Neural progenitor cell (in vitro differentiated cells): ENCODE results near the gene KRT3. TPM values are rescaled to one million over a fixed set of nuclear protein-coding genes. Genes with fewer than 3 reads are reported as not detected.

ENCODE experiments used
- DNase-seq: peaks from one replicate; pipeline ENCODE4 v3.0.0-alpha.2; 2016; ENCODE audit warnings: low spot score
- H2AFZ ChIP-seq: fragments of 200-600 bp; sonication (generic); replicated peaks from 2 replicates; pipeline ENCODE4 v1.6.1; 2016; ENCODE audit warnings: antibody characterized with exemption
- H3F3A ChIP-seq: fragments of 200-600 bp; sonication (generic); 2 replicates; pipeline ENCODE4 v1.6.1; 2016; ENCODE audit warnings: antibody characterized with exemption, low read depth
- H3K27ac ChIP-seq: fragments of 200-600 bp; sonication (generic); 2 replicates; pipeline ENCODE4 v1.5.1; 2016; ENCODE audit warnings: mild to moderate bottlenecking
- H3K27me3 ChIP-seq: fragments of 200-600 bp; sonication (generic); 2 replicates; pipeline ENCODE4 v1.6.1; 2016; ENCODE audit warnings: mild to moderate bottlenecking, moderate library complexity
- H3K36me3 ChIP-seq: fragments of 200-600 bp; sonication (generic); 2 replicates; pipeline ENCODE4 v1.5.1; 2016
- H3K4me1 ChIP-seq: fragments of 200-600 bp; sonication (generic); 2 replicates; pipeline ENCODE4 v1.6.1; 2016; ENCODE audit warnings: mixed run types
- H3K4me2 ChIP-seq: fragments of 200-600 bp; sonication (generic); 2 replicates; pipeline ENCODE4 v1.6.1; 2016
- H3K4me3 ChIP-seq: fragments of 200-600 bp; sonication (generic); 2 replicates; pipeline ENCODE4 v1.5.1; 2016
- H3K79me2 ChIP-seq: fragments of 200-600 bp; sonication (generic); 2 replicates; pipeline ENCODE4 v1.6.1; 2016; ENCODE audit warnings: low read depth
- H3K9ac ChIP-seq: fragments of 200-600 bp; sonication (generic); 2 replicates; pipeline ENCODE4 v1.6.1; 2016
- H3K9me3 ChIP-seq: fragments of 200-600 bp; sonication (generic); 2 replicates; pipeline ENCODE4 v1.5.1; 2016; ENCODE audit warnings: low read depth
- H4K20me1 ChIP-seq: fragments of 200-600 bp; sonication (generic); 2 replicates; pipeline ENCODE4 v1.6.1; 2016; ENCODE audit warnings: low read depth
- H3K27ac Mint-ChIP-seq: 3 replicates; pipeline ENCODE4 v1.8.0; 2021; ENCODE audit warnings: mixed read lengths
- H3K27me3 Mint-ChIP-seq: 2 replicates; pipeline ENCODE4 v1.8.0; 2022; ENCODE audit warnings: low read depth, mild to moderate bottlenecking, inconsistent platforms, moderate library complexity, mixed read lengths; ENCODE audit not compliant: insufficient read depth
- H3K36me3 Mint-ChIP-seq: 3 replicates; pipeline ENCODE4 v1.8.0; 2021; ENCODE audit warnings: mixed read lengths
- H3K4me1 Mint-ChIP-seq: 3 replicates; pipeline ENCODE4 v1.8.0; 2021; ENCODE audit warnings: mixed read lengths
- H3K4me3 Mint-ChIP-seq: 3 replicates; pipeline ENCODE4 v1.8.0; 2021; ENCODE audit warnings: mild to moderate bottlenecking, moderate library complexity, mixed read lengths
- H3K9me3 Mint-ChIP-seq: 3 replicates; pipeline ENCODE4 v1.8.0; 2020; ENCODE audit warnings: mixed read lengths
- CTCF ChIP-seq: fragments of 200-600 bp; sonication (generic); IDR thresholded peaks from 2 replicates; pipeline ENCODE4 v1.5.1; 2017; ENCODE audit warnings: antibody characterized with exemption, mild to moderate bottlenecking
- EZH2 ChIP-seq: fragments of 200-600 bp; sonication (generic); IDR thresholded peaks from 2 replicates; pipeline ENCODE4 v1.6.1; 2017; ENCODE audit warnings: antibody characterized with exemption, mild to moderate bottlenecking, moderate library complexity
- EZH2phosphoT487 ChIP-seq: fragments of 200-600 bp; sonication (generic); IDR thresholded peaks from 2 replicates; pipeline ENCODE4 v1.6.1; 2017; ENCODE audit warnings: antibody characterized with exemption
- total RNA-seq: library from RNA; depleted of rRNA; stranded (reverse); fragments of >200 nt; gene quantifications from 2 replicates; pipeline ENCODE4 v1.2.3, GENCODE V29; 2015; ENCODE audit warnings: low replicate concordance

Gene KRT3
- total RNA-seq, 1 donor from 2014 or later = not detected

- Histone ChIP-seq H3K27ac (no peak overlapping the region), H4K20me1 (no peaks in the 10 kb centered on the region), H3K4me2 (no peak overlapping the region), H3F3A (no peaks in the 10 kb centered on the region), H3K36me3 (no peaks in the 10 kb centered on the region), H3K9me3 (no peaks in the 10 kb centered on the region), H3K27me3 (peaks cover 4% of the 10 kb centered on the region), H3K9ac (no peak overlapping the region), H3K4me3 (no peak overlapping the region), H3K79me2 (no peaks in the 10 kb centered on the region), H3K4me1 (no peaks in the 10 kb centered on the region), H2AFZ (no peak overlapping the region)
- no peaks in the 10 kb centered on the region for H3K4me1 Mint-ChIP-seq
- no peaks in the 10 kb centered on the region for H3K27me3 Mint-ChIP-seq
- H3K4me3 Mint-ChIP-seq = no peak overlapping the region
- no peak overlapping the region for H3K27ac Mint-ChIP-seq
- DNase-seq = no peak
- H3K9me3 Mint-ChIP-seq = no peaks in the 10 kb centered on the region
- H3K36me3 Mint-ChIP-seq = no peaks in the 10 kb centered on the region
- TF ChIP-seq EZH2phosphoT487 = no peak
- no peak for TF ChIP-seq CTCF
- TF ChIP-seq EZH2 = no peak
These were observed 14.4 kb downstream of the KRT3 start for GRCh38 chr12:52781399-52782082.

- no peaks in the 10 kb centered on the region for H3K36me3 ChIP-seq
- Mint-ChIP-seq H3K27ac (no peak overlapping the region), H3K27me3 (no peaks in the 10 kb centered on the region), H3K36me3 (no peaks in the 10 kb centered on the region), H3K4me1 (no peaks in the 10 kb centered on the region), H3K4me3 (no peak overlapping the region), H3K9me3 (no peaks in the 10 kb centered on the region)
- no peaks in the 10 kb centered on the region for H3K9me3 ChIP-seq
- no peak for DNase-seq
- no peaks in the 10 kb centered on the region for H3K4me1 ChIP-seq
- H2AFZ ChIP-seq = no peak overlapping the region
- TF ChIP-seq CTCF (no peak), EZH2 (no peak), EZH2phosphoT487 (no peak)
- no peaks in the 10 kb centered on the region for H4K20me1 ChIP-seq
- no peak overlapping the region for H3K4me3 ChIP-seq
- H3K4me2 ChIP-seq = no peak overlapping the region
- no peak overlapping the region for H3K27ac ChIP-seq
- H3K9ac ChIP-seq = no peak overlapping the region
- H3F3A ChIP-seq = no peaks in the 10 kb centered on the region
- peaks cover 4% of the 10 kb centered on the region for H3K27me3 ChIP-seq
- H3K79me2 ChIP-seq = no peaks in the 10 kb centered on the region
These were observed 16.0 kb downstream of the KRT3 start for GRCh38 chr12:52779914-52780313.

GRCh38 chr12:52778833-52779232, 17.1 kb downstream of the KRT3 start:
- H3F3A ChIP-seq = no peaks in the 10 kb centered on the region
- no peaks in the 10 kb centered on the region for H3K9me3 ChIP-seq
- H2AFZ ChIP-seq = no peak overlapping the region
- Mint-ChIP-seq H3K27me3 (no peaks in the 10 kb centered on the region), H3K9me3 (no peaks in the 10 kb centered on the region), H3K36me3 (no peaks in the 10 kb centered on the region), H3K27ac (no peak overlapping the region), H3K4me1 (no peaks in the 10 kb centered on the region), H3K4me3 (no peak overlapping the region)
- H3K4me1 ChIP-seq = no peaks in the 10 kb centered on the region
- no peaks in the 10 kb centered on the region for H3K79me2 ChIP-seq
- no peak for DNase-seq
- H3K4me3 ChIP-seq = no peak overlapping the region
- H3K27me3 ChIP-seq = peaks cover 4% of the 10 kb centered on the region
- H3K4me2 ChIP-seq = no peak overlapping the region
- no peaks in the 10 kb centered on the region for H4K20me1 ChIP-seq
- no peak overlapping the region for H3K9ac ChIP-seq
- no peak for TF ChIP-seq EZH2phosphoT487
- no peak for TF ChIP-seq CTCF
- no peak for TF ChIP-seq EZH2
- no peaks in the 10 kb centered on the region for H3K36me3 ChIP-seq
- no peak overlapping the region for H3K27ac ChIP-seq
